Measurements from ENCODE around the gene EPHA4.

- no peak for TF ChIP-seq CTCF (conservative IDR thresholded peaks at IDR 0.05 in 1 of 2, IDR thresholded peaks at IDR 0.05 in 1 of 2; ENCODE audit: low read depth in 1 of 2, low read length in 2 of 2)
- no peak for TF ChIP-seq EZH2 (IDR thresholded peaks at IDR 0.05; ENCODE audit: low read length, missing control alignments)
Measured at GRCh38 chr2:221589696-221590095, 17.6 kb upstream of the EPHA4 start.

All from fibroblast of lung (primary cell).